Kidney capillary endothelial cell (primary cell): Measurements from ENCODE around the gene PRSS12.
A peak's percentile ranks its signal among the peaks of the same experiment; 100 is the strongest.
"Not testable (repeated sequence)": the region's sequence is repeated elsewhere in the genome, so short reads cannot be mapped to it uniquely, and the experiment has no call there.

Source experiments
- DNase-seq: peaks from one replicate; pipeline ENCODE4 v3.0.0-alpha.2; 2018; ENCODE audit warnings: low spot score

The PRSS12 gene

DNA sequence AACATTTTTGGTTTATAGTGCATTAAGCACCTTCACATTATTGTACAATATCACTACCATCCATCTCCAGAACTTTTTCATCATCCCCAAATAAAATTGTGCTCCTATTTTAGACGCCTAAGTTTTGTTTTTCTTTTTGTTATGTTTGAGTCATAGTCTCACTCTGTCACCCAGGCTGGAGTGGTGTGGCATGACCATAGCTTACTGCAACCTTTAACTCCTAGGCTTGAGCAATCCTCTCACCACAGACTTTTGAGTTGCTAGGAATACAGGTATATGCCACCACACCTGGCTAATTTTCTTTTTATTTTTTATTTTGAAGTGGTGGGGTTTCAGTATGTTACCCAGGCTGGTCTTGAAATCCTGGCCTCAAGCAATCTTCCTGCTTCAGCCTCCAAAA lies 33.9 kb downstream of the PRSS12 start:
- DNase-seq = no peak

GRCh38 chr4:118317691-118318090 lies 35.1 kb downstream of the PRSS12 start:
- DNase-seq = no peak

DNA sequence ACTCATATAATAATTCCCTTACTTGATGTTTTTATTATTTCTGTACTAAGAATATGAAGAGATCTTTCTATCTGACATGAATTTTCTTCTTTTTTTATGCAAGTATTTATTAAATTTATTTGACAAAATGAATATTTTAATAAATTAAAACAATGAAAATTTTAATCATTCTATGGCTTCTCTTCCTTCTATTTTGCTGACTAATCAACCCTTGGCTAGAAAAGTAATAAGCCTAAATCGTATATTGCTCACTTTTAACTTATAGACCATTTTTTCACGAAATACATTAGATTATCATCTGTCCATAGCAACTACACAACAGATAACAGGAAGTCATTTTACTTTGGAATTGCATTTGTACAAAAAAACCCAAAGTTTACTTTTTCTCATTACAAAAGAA lies 38.6 kb downstream of the PRSS12 start:
- DNase-seq = no peak

DNA sequence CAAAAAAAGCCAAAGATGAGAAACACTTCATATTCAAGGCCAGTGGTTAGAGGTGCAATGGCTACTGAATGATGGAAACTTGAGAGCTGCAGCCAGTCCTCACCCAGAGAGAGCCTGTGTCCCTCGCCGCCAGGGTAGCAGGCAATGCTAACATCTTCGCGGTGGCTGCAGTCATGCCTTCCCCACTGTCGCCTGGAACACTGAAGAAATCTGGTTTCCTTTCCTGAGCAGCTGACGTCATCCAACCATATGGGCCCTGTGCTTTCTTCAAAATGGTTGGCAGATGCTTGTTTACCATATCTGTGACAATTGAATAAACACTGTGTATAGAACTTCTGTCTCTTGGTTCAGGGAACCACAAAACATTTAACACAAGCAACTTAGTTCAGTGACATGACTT lies 39.7 kb downstream of the PRSS12 start:
- DNase-seq = no peak

DNA sequence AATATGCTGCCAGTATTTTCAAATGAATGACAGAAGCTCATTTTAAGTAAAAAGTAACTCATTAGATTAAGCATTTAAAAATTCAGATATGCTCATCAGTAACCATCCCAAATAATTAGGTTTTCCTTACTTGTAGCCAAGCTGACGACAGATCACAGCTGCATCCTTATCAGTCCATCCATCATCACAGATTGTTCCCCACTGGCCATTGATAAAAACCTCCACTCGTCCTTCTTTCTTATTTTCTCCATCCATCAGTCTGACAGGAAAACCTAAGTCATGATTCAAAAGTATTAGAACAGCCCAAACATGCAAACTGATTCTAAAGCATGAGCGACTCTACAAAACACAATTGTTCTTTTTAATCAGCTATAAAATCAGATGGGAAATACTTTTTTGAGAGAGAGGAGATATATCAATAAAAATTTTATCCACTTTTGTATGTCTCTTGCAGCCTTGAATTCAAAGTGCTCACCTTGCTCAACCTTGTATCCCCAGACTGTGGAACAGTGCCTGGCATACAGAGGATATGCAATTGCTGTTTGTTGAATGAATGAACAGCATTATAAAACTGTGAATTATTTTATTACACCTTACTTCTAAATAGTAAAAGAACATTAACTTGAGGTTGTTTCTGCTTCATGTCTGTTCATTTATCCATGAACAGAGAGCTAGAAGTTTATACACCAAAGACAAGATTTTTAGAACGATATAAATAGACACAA lies 44.3 kb downstream of the PRSS12 start:
- no peak for DNase-seq

DNA sequence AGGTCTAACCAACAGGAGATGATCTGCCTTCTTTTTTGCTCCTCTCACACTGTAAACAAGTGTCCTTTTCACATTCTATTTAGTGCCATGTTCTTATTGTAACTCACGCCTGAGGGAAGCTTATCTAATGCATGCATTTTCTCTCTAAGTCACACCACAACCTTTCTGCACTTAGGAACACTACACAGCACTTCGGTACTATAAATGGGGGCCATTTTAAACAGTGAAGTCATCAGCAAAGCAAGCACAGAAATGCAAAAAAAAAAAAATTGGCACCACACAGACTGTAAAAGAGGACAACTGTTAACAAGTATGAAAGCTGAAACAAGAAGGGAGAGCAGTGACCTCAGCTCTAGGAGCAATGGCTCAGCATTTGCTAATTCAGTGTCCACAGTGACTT lies 45.2 kb downstream of the PRSS12 start:
- DNase-seq = no peak

- not testable (repeated sequence) for DNase-seq
Measured at GRCh38 chr4:118299619-118300018, 53.2 kb downstream of the PRSS12 start.

- no peak for DNase-seq
Measured at GRCh38 chr4:118296729-118297128, 56.1 kb downstream of the PRSS12 start.

- DNase-seq = no peak
Measured at GRCh38 chr4:118290951-118291350, 61.9 kb downstream of the PRSS12 start.

GRCh38 chr4:118289794-118290193 lies 63.0 kb downstream of the PRSS12 start:
- no peak for DNase-seq

GRCh38 chr4:118287711-118288451 lies 64.9 kb downstream of the PRSS12 start:
- no peak for DNase-seq

GRCh38 chr4:118286685-118287084 lies 66.1 kb downstream of the PRSS12 start:
- DNase-seq = no peak

GRCh38 chr4:118285931-118286330 lies 66.9 kb downstream of the PRSS12 start:
- no peak for DNase-seq

GRCh38 chr4:118284169-118284568 lies 68.6 kb downstream of the PRSS12 start:
- DNase-seq = no peak

DNA sequence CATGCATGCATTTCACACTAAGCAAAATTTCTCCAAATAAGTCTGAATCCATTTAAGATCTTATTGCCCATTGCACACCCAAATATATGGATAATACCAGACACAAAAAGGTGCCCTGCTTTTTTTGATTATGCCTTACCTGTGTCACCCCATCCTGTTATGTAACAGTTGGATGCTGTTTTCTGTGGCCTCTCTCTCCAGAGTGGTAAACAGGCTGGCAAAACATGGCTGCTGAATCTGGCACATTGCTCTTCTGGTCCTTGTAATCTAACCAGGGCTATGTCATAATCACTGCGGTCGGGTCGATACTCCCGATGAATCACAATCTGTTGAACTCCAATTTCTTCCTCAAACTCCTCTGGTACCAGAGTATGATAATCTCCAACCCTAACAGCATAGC lies 70.1 kb downstream of the PRSS12 start:
- DNase-seq = no peak

DNA sequence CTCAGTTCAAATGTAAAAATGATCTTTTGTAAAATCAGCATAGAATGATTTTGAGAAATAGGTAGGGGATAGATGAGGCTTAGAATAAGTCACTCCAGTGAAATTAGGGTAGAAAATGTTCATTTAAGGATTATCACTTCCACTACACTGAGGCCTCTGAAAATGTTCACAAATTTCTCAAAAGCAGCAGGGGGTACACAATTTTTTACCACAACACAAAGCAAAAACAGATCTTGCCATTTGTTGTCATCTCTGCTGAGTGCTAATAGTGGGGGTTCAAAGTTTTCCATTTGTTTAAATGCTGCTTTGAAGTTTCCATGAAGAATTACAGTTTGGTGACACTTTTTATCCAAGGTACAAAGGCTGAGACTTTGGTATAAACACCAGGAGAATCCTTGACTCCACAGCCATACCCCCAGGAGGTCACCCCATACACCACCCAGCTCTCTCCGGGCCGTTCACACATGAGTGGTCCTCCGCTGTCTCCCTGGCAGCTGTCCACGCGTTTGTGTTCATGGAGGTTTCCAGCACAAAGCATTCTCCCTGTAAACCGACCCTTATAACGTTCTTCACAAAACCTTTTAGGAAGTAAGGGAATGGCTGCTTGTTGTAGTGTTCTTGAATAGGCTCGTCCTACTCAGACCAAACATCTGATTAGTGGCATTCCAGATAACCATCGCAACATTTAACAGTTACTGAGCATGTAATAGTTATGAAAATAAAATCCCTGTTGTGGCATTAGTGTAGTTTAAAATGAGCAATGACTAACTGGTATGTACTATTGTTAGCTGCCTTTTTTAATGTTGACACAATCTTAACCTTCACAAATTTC lies 71.0 kb downstream of the PRSS12 start:
- no peak for DNase-seq

GRCh38 chr4:118280501-118281218 lies 72.1 kb downstream of the PRSS12 start:
- DNase-seq = peak; percentile 52

GRCh38 chr4:118279920-118280432 lies 72.8 kb downstream of the PRSS12 start:
- no peak for DNase-seq

- DNase-seq = no peak
Measured at GRCh38 chr4:118279328-118279727, 73.5 kb downstream of the PRSS12 start.

- peak; percentile 68 for DNase-seq
Measured at GRCh38 chr4:118278473-118279274, 74.1 kb downstream of the PRSS12 start.

DNA sequence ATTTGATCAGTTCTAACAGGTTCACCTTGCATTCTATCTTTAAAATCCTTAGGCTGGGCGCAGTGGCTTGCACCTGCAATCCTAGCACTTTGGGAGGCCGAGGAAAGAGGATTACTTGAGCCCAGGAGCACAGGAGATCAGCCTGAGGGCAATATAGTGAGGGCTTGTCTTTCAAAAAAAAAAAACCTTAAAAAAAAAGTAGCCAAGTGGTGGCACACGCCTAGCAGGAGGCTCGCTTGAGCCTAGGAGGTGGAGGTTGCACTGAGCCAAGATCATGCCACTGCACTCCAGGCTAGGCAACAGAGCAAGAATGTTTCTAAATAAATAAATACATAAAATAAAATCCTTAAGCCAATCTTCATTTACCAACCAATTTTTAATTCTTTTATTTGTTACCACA lies 75.6 kb downstream of the PRSS12 start:
- no peak for DNase-seq
